ENCODE data around the gene SPRYD3.

The SPRYD3 gene

GRCh38 chr12:53065975-53066931, 12.9 kb downstream of the SPRYD3 start:
- TF ChIP-seq POLR2A (IDR thresholded peaks at IDR 0.05; ENCODE audit: low read length): no peak
- TF ChIP-seq GATA1 (IDR thresholded peaks at IDR 0.05; ENCODE audit: low read depth, low read length): no peak
- DNase-seq: peak; percentile 64 to 87

- DNase-seq: no peak
- TF ChIP-seq POLR2A (IDR thresholded peaks at IDR 0.05; ENCODE audit: low read length) (no peak), GATA1 (IDR thresholded peaks at IDR 0.05; ENCODE audit: low read depth, low read length) (no peak)
These were observed 13.7 kb downstream of the SPRYD3 start for GRCh38 chr12:53065470-53065869.

- TF ChIP-seq GATA1 (IDR thresholded peaks at IDR 0.05; ENCODE audit: low read depth, low read length) (no peak), POLR2A (IDR thresholded peaks at IDR 0.05; ENCODE audit: low read length) (no peak)
- no peak for DNase-seq
These were observed 14.4 kb downstream of the SPRYD3 start for GRCh38 chr12:53064613-53065436.

GRCh38 chr12:53063708-53064612, 15.2 kb downstream of the SPRYD3 start:
- TF ChIP-seq GATA1 (IDR thresholded peaks at IDR 0.05; ENCODE audit: low read depth, low read length): no peak
- TF ChIP-seq POLR2A (IDR thresholded peaks at IDR 0.05; ENCODE audit: low read length): no peak
- no peak for DNase-seq

- DNase-seq: no peak
- TF ChIP-seq GATA1 (IDR thresholded peaks at IDR 0.05; ENCODE audit: low read depth, low read length): no peak
These were observed 16.0 kb downstream of the SPRYD3 start for GRCh38 chr12:53062977-53063707.

- no peak for TF ChIP-seq GATA1 (IDR thresholded peaks at IDR 0.05; ENCODE audit: low read depth, low read length)
- no peak for TF ChIP-seq POLR2A (IDR thresholded peaks at IDR 0.05; ENCODE audit: low read length)
- DNase-seq: no peak
These were observed 16.9 kb downstream of the SPRYD3 start for GRCh38 chr12:53062011-53062961.

- peak; percentile 21 for TF ChIP-seq POLR2A (IDR thresholded peaks at IDR 0.05; ENCODE audit: low read length)
- no peak for TF ChIP-seq GATA1 (IDR thresholded peaks at IDR 0.05; ENCODE audit: low read depth, low read length)
- DNase-seq: peak in 1 of 2 experiments; percentile 22
These were observed 17.7 kb downstream of the SPRYD3 start for GRCh38 chr12:53061404-53062010.

- no peak for TF ChIP-seq GATA1 (IDR thresholded peaks at IDR 0.05; ENCODE audit: low read depth, low read length)
- TF ChIP-seq POLR2A (IDR thresholded peaks at IDR 0.05; ENCODE audit: low read length): no peak
- DNase-seq: no peak
These were observed 18.4 kb downstream of the SPRYD3 start for GRCh38 chr12:53060721-53061276.

- DNase-seq: no peak
- TF ChIP-seq GATA1 (IDR thresholded peaks at IDR 0.05; ENCODE audit: low read depth, low read length) (no peak), POLR2A (IDR thresholded peaks at IDR 0.05; ENCODE audit: low read length) (no peak)
These were observed 19.0 kb downstream of the SPRYD3 start for GRCh38 chr12:53060064-53060720.

GRCh38 chr12:53059434-53060063, 19.6 kb downstream of the SPRYD3 start:
- TF ChIP-seq GATA1 (IDR thresholded peaks at IDR 0.05; ENCODE audit: low read depth, low read length) (no peak), POLR2A (IDR thresholded peaks at IDR 0.05; ENCODE audit: low read length) (no peak)
- no peak for DNase-seq
